Neuron (in vitro differentiated cells): ENCODE measurements around the gene MS4A2.

ENCODE experiments used
- H2AFZ ChIP-seq: one replicate; pipeline ENCODE4 v1.6.1; 2013; ENCODE audit warnings: low read depth, mild to moderate bottlenecking, inconsistent platforms, low read length, moderate library complexity
- H3K27me3 ChIP-seq: one replicate; pipeline ENCODE4 v1.6.1; 2013; ENCODE audit warnings: low read length; ENCODE audit not compliant: insufficient read depth
- H3K36me3 ChIP-seq: one replicate; pipeline ENCODE4 v1.6.1; 2013; ENCODE audit warnings: low read length; ENCODE audit not compliant: insufficient read depth
- H3K4me1 ChIP-seq: one replicate; pipeline ENCODE4 v1.6.1; 2013; ENCODE audit warnings: low read length; ENCODE audit not compliant: insufficient read depth
- H3K4me3 ChIP-seq: 2 replicates; pipeline ENCODE4 v1.5.1; 2013; ENCODE audit warnings: mild to moderate bottlenecking, low read length, moderate library complexity
- H3K9me3 ChIP-seq: one replicate; pipeline ENCODE4 v1.6.1; 2013; ENCODE audit warnings: low read length

The MS4A2 gene

DNA sequence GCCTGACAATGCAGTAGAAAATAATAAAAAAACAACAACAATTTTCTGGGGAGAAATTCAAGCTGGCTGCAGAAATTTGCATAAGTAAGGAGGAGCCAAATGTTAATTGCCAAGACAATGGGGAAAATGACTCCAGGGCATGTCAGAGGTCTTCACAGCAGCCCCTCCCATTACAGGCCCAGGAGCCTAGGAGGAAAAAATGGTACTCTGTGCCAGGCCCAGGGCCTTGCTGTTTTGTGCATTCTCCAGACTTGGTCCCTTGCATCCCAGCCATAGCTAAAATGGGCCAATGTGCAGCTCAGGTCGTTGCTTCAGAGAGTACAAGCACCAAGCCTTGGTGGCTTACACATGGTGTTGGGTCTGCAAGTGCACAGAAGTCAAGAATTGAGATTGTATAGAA is 45.5 kb downstream of the MS4A2 start:
- H3K4me1 ChIP-seq: no peaks in the 10 kb centered on the region
- no peaks in the 10 kb centered on the region for H3K27me3 ChIP-seq
- no peaks in the 10 kb centered on the region for H3K36me3 ChIP-seq
- H3K9me3 ChIP-seq: no peaks in the 10 kb centered on the region
- no peak overlapping the region for H2AFZ ChIP-seq
- no peak overlapping the region for H3K4me3 ChIP-seq

DNA sequence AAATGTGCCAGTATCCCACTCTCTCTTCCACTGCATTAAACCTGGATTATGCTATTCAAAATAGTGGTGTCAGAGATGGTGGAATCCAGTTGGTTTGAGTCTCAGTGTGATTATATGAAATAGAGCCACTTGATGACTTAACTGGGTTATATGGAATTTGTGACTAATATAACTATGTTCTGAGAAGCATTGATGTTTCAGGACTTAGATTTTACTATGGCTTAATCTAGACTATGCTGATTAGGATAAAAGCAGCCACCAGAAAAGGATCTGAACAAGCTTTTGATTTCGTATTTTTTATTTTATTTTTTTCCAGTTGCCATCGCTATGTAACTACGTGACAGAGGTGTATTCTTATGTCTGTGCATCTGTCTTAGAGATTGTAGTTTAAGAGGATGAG is 55.3 kb downstream of the MS4A2 start:
- no peaks in the 10 kb centered on the region for H3K36me3 ChIP-seq
- H2AFZ ChIP-seq: no peak overlapping the region
- no peaks in the 10 kb centered on the region for H3K9me3 ChIP-seq
- no peaks in the 10 kb centered on the region for H3K4me1 ChIP-seq
- no peaks in the 10 kb centered on the region for H3K27me3 ChIP-seq
- H3K4me3 ChIP-seq: no peak overlapping the region

DNA sequence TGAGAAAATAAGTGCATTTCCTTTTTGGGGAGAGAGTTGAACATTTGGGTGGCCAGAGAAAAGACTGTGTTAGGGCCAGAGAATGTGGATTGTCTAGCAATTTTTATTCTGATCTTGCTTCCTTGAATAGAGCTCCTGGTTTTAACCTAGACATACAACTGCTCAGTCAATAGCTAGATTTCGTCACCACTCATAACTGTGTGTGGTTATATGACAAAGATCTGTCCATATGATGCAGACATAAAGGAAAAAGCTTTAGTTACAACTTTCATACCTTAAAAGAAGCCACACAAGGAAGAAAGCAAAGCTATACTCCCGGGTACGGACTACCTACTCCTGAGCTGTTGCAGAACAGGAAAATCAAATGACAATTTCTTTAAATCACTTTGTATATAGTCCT is 57.2 kb downstream of the MS4A2 start:
- Histone ChIP-seq H3K4me1 (no peaks in the 10 kb centered on the region), H3K36me3 (no peaks in the 10 kb centered on the region), H2AFZ (no peak overlapping the region), H3K4me3 (no peak overlapping the region), H3K27me3 (no peaks in the 10 kb centered on the region), H3K9me3 (no peaks in the 10 kb centered on the region)
